ENCODE results near the gene PTPRK.
A peak's percentile ranks its signal among the peaks of the same experiment; 100 is the strongest.

Gene PTPRK

DNA sequence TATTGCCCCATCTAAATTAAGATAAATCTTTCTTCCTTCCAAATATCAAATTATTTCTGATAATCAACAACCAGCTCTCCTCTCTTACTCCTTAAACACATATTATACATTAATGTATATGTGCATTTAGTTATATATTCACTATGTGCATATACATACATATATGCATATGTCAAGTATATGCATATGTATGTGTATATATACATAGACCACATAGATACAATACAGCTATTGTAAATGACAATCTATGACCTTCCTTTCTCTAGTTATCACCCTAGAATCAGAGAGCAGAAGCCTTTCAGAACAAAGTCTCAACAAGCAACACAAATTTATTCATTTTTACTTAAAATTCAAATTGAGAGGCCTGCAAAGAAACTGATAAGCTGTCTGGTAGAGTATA lies 378.5 kb downstream of the PTPRK start:
- in situ Hi-C loops (cut with HindIII; ENCODE audit: low pct_ligation_motif_present, low sequenced_read_pairs), result no loop called here
- Histone ChIP-seq H3K4me3 (ENCODE audit: low read depth, low read length) (no peak overlapping the region), H3K27ac (no peak overlapping the region), H3K36me3 (replicated peaks) (no peaks in the 10 kb centered on the region), H3K27me3 (replicated peaks) (no peaks in the 10 kb centered on the region)
- no peak for DNase-seq
- TF ChIP-seq, protein P1, sequence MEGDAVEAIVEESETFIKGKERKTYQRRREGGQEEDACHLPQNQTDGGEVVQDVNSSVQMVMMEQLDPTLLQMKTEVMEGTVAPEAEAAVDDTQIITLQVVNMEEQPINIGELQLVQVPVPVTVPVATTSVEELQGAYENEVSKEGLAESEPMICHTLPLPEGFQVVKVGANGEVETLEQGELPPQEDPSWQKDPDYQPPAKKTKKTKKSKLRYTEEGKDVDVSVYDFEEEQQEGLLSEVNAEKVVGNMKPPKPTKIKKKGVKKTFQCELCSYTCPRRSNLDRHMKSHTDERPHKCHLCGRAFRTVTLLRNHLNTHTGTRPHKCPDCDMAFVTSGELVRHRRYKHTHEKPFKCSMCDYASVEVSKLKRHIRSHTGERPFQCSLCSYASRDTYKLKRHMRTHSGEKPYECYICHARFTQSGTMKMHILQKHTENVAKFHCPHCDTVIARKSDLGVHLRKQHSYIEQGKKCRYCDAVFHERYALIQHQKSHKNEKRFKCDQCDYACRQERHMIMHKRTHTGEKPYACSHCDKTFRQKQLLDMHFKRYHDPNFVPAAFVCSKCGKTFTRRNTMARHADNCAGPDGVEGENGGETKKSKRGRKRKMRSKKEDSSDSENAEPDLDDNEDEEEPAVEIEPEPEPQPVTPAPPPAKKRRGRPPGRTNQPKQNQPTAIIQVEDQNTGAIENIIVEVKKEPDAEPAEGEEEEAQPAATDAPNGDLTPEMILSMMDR (IDR thresholded peaks at IDR 0.05; ENCODE audit: low read depth, low read length, missing control alignments), result no peak

DNA sequence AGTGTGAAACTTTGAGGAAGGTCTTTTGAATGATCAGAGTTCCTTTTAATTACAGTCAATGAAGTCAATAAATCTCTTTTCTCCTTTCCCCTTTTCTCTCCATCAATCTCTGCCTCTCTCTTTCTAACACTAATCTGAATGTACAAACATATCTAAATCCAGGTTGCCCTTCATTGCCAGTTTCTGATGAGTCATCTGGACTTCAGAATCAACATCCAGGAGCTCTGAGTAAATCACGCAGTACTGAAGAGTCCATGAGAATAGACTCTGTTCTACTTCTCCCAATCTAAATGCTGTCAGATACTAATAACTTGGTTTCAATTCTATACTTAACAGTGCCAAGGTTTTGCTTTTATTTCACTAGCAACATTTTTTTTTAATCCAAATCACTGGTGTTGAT lies 380.9 kb downstream of the PTPRK start:
- Histone ChIP-seq H3K27ac (no peak overlapping the region), H3K36me3 (replicated peaks) (no peaks in the 10 kb centered on the region), H3K27me3 (replicated peaks) (no peaks in the 10 kb centered on the region), H3K4me3 (ENCODE audit: low read depth, low read length) (no peak overlapping the region)
- peak; percentile 28 for DNase-seq
- in situ Hi-C loops (cut with HindIII; ENCODE audit: low pct_ligation_motif_present, low sequenced_read_pairs), result no loop called here
- TF ChIP-seq, protein P1 (IDR thresholded peaks at IDR 0.05; ENCODE audit: low read depth, low read length, missing control alignments), result no peak

DNA sequence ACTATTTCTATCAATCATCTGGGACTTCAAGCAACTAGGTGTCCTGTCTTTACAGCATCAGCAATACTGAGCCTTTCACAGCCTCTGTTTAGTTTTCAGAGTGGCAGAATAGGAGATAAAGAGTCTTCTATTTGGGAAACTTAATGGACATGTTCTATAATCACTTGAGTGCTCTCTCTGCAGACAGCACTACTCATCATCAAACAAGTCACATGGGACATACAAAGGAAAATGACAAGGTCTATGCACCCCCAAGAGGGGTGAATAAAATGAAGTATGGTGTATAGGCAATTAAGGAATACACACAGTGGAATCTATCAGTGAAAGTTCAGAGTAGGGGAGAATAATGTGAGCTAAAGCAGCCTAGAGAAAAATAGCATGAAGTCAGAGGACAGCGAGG lies 381.7 kb downstream of the PTPRK start:
- H3K36me3 ChIP-seq (replicated peaks), result no peaks in the 10 kb centered on the region
- DNase-seq, result no peak
- no peak overlapping the region for H3K4me3 ChIP-seq (ENCODE audit: low read depth, low read length)
- in situ Hi-C loops (cut with HindIII; ENCODE audit: low pct_ligation_motif_present, low sequenced_read_pairs), result no loop called here
- H3K27ac ChIP-seq, result no peak overlapping the region
- H3K27me3 ChIP-seq (replicated peaks), result no peaks in the 10 kb centered on the region
- TF ChIP-seq, protein P1 (IDR thresholded peaks at IDR 0.05; ENCODE audit: low read depth, low read length, missing control alignments), result no peak

DNA sequence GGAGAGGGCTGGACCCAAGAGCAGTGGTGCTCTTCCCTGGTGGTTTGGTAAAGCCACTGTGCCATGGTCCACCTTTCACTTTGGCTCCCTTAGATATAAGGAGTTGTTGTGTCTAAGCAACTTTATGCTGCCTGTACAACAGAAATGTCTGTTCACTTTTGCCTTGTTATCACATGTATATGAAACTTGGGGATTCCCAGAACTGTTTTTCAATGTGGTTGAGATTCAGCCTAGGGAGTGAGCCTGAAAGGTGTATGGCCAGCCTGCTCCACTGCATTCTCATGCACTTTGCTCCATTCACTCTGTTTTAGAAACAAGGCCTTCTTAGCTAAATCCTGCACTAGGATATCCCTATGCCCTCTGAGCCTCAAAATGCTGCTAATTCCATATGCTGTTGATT lies 385.1 kb downstream of the PTPRK start:
- H3K27me3 ChIP-seq (replicated peaks), result no peaks in the 10 kb centered on the region
- no peak overlapping the region for H3K4me3 ChIP-seq (ENCODE audit: low read depth, low read length)
- no peak overlapping the region for H3K27ac ChIP-seq
- in situ Hi-C loops (cut with HindIII; ENCODE audit: low pct_ligation_motif_present, low sequenced_read_pairs), result no loop called here
- H3K36me3 ChIP-seq (replicated peaks), result no peaks in the 10 kb centered on the region
- DNase-seq, result no peak
- TF ChIP-seq, protein P1 (IDR thresholded peaks at IDR 0.05; ENCODE audit: low read depth, low read length, missing control alignments), result no peak

DNA sequence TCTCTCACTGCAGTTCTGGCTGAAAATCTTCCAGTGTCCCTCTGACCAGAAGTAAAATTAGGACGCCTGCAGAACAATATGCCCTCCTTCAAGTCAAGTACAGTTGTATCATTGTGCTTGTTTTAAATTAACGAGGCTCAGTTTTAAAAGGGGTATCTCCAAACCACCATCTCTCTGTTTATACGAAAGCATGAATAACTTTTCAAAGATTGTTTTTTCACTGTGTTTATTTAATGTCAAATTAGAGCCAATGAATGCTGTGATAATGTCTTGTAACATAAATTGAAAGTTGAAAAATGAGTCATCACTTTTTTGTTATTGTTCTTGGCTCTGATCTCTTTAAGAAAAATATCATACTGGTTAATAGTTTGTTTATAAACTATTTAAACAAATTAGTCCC lies 388.8 kb downstream of the PTPRK start:
- no peak for DNase-seq
- no peak overlapping the region for H3K4me3 ChIP-seq (ENCODE audit: low read depth, low read length)
- in situ Hi-C loops (cut with HindIII; ENCODE audit: low pct_ligation_motif_present, low sequenced_read_pairs), result no loop called here
- TF ChIP-seq, protein P1 (IDR thresholded peaks at IDR 0.05; ENCODE audit: low read depth, low read length, missing control alignments), result no peak
- H3K27me3 ChIP-seq (replicated peaks), result no peaks in the 10 kb centered on the region
- H3K27ac ChIP-seq, result no peak overlapping the region
- no peaks in the 10 kb centered on the region for H3K36me3 ChIP-seq (replicated peaks)

DNA sequence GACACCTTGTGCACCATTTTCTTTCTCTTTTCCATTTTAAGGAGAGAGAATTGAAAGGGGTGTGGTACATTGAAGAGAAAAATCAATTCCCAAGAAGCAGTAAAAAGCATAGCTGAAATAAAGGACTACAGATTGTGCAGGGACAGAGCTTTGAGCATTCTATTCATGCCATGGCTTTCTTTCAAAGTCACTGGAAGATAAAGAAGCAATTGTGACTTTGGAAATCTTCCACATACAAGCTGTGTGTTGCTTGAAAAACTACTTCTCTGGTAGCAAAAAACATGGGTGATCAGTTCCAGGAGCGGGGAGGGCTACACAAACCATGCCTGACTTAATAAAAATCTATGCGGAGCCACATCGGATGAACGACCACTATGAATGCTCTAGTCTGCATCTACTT lies 389.4 kb downstream of the PTPRK start:
- Histone ChIP-seq H3K27ac (no peak overlapping the region), H3K27me3 (replicated peaks) (no peaks in the 10 kb centered on the region), H3K36me3 (replicated peaks) (no peaks in the 10 kb centered on the region), H3K4me3 (ENCODE audit: low read depth, low read length) (no peak overlapping the region)
- no peak for DNase-seq
- TF ChIP-seq, protein P1 (IDR thresholded peaks at IDR 0.05; ENCODE audit: low read depth, low read length, missing control alignments), result no peak
- in situ Hi-C loops (cut with HindIII; ENCODE audit: low pct_ligation_motif_present, low sequenced_read_pairs), result no loop called here
